Endodermal cell (in vitro differentiated cells): ENCODE results near the gene HTR2C. TPM values are rescaled to one million over a fixed set of nuclear protein-coding genes. Genes with fewer than 3 reads are reported as not detected.

Source experiments
- DNase-seq: peaks from one replicate; pipeline ENCODE4 v3.0.0-alpha.2; 2017
- H3K27ac ChIP-seq: 2 replicates; pipeline ENCODE4 v1.5.1; 2013; ENCODE audit warnings: mild to moderate bottlenecking, low read depth, low read length, moderate library complexity
- H3K27me3 ChIP-seq: 2 replicates; pipeline ENCODE4 v1.6.1; 2013; ENCODE audit warnings: mild to moderate bottlenecking, low read length, moderate library complexity; ENCODE audit not compliant: insufficient read depth, control insufficient read depth, poor library complexity, severe bottlenecking
- H3K36me3 ChIP-seq: 2 replicates; pipeline ENCODE4 v1.7.0; 2013; ENCODE audit warnings: mild to moderate bottlenecking, low read length, moderate library complexity; ENCODE audit not compliant: control insufficient read depth, insufficient read depth
- H3K4me1 ChIP-seq: one replicate; pipeline ENCODE4 v1.7.0; 2013; ENCODE audit warnings: low read length; ENCODE audit not compliant: control insufficient read depth, insufficient read depth
- H3K4me3 ChIP-seq: 2 replicates; pipeline ENCODE4 v1.5.1; 2013; ENCODE audit warnings: mild to moderate bottlenecking, low read length, moderate library complexity
- H3K9ac ChIP-seq: 2 replicates; pipeline ENCODE4 v1.6.1; 2013; ENCODE audit warnings: mild to moderate bottlenecking, low read length, moderate library complexity; ENCODE audit not compliant: poor library complexity, severe bottlenecking; ENCODE audit errors: extremely low read depth
- H3K9me3 ChIP-seq: 2 replicates; pipeline ENCODE4 v1.6.1; 2013; ENCODE audit warnings: mild to moderate bottlenecking, low read length, moderate library complexity; ENCODE audit not compliant: control insufficient read depth
- H3K27ac Mint-ChIP-seq: 2 replicates; pipeline ENCODE4 v1.8.0; 2020; ENCODE audit warnings: mixed read lengths
- H3K27me3 Mint-ChIP-seq: 2 replicates; pipeline ENCODE4 v1.8.0; 2021; ENCODE audit warnings: mild to moderate bottlenecking, mixed read lengths; ENCODE audit not compliant: insufficient read depth
- H3K36me3 Mint-ChIP-seq: 2 replicates; pipeline ENCODE4 v1.8.0; 2020; ENCODE audit warnings: low read depth, mixed read lengths
- H3K4me1 Mint-ChIP-seq: 2 replicates; pipeline ENCODE4 v1.8.0; 2020; ENCODE audit warnings: mixed read lengths
- H3K4me3 Mint-ChIP-seq: 2 replicates; pipeline ENCODE4 v1.8.0; 2020; ENCODE audit warnings: mild to moderate bottlenecking, moderate library complexity, mixed read lengths
- H3K9me3 Mint-ChIP-seq: 2 replicates; pipeline ENCODE4 v1.8.0; 2020; ENCODE audit warnings: mild to moderate bottlenecking, mixed read lengths
- WGBS, 2 experiments: methylation state at CpG; one replicate each; pipeline versions ENCODE4 v1.1.5 to v1.1.7; 2013; ENCODE audit warnings: missing lambda C conversion rate in 2 of 2, mixed read lengths in 1 of 2; ENCODE audit not compliant: insufficient coverage in 1 of 2, insufficient read length in 1 of 2; 5-methylcytosine and 5-hydroxymethylcytosine counted together
- total RNA-seq, 2 donors: library from RNA; stranded (reverse); fragmentation: NEBNext Ultra II Directional in 1 of 2; extraction: Animal tissue kit (Norgen Biotek cat#: 25700) in 1 of 2; gene quantifications; 2 replicates in 1 of 2; 3 replicates in 1 of 2; pipeline ENCODE4 v1.2.1, GENCODE V29; 2021
- TF ChIP-seq, protein P1 (sequence below): fragments of 200-600 bp; sonication (generic); conservative IDR thresholded peaks from 2 replicates; pipeline ENCODE4 v1.5.0; 2021; ENCODE audit warnings: antibody characterized with exemption, mild to moderate bottlenecking

HTR2C gene
- total RNA-seq, 2 donors from 2014 or later = 0.90 TPM; not detected in 1

DNA sequence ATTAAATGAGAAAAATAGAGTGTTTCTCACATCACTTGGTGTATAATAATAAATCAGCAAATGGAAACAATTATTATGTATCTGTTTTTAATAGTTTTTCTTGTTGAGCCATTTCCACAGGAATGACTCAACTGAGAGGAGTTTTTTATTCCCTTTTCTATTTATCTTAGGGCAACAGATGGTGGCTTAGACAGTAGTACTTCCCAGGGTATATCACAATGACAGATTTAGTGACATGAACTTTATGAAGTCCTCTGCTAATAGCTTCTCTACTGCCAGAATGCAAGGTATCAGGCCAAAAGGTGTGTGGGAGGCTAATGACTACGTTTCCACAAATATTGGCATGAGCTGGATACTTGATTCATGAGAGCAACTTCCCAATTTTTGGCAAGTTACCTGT lies 126.7 kb downstream of the HTR2C start:
- WGBS, 2 experiments = 80 to 85% methylated on average over 1 of the region's 1 CpG
- Histone ChIP-seq H3K9me3 (no peaks in the 10 kb centered on the region), H3K36me3 (no peaks in the 10 kb centered on the region), H3K4me1 (no peaks in the 10 kb centered on the region), H3K9ac (no peak overlapping the region), H3K27me3 (no peaks in the 10 kb centered on the region), H3K4me3 (no peak overlapping the region), H3K27ac (no peak overlapping the region)
- DNase-seq = no peak
- peaks cover 2% of the 10 kb centered on the region for H3K27me3 Mint-ChIP-seq
- H3K36me3 Mint-ChIP-seq = no peaks in the 10 kb centered on the region
- no peak overlapping the region for H3K4me3 Mint-ChIP-seq
- H3K4me1 Mint-ChIP-seq = peaks cover 3% of the 10 kb centered on the region
- no peaks in the 10 kb centered on the region for H3K9me3 Mint-ChIP-seq
- no peak overlapping the region for H3K27ac Mint-ChIP-seq
- TF ChIP-seq, protein P1, sequence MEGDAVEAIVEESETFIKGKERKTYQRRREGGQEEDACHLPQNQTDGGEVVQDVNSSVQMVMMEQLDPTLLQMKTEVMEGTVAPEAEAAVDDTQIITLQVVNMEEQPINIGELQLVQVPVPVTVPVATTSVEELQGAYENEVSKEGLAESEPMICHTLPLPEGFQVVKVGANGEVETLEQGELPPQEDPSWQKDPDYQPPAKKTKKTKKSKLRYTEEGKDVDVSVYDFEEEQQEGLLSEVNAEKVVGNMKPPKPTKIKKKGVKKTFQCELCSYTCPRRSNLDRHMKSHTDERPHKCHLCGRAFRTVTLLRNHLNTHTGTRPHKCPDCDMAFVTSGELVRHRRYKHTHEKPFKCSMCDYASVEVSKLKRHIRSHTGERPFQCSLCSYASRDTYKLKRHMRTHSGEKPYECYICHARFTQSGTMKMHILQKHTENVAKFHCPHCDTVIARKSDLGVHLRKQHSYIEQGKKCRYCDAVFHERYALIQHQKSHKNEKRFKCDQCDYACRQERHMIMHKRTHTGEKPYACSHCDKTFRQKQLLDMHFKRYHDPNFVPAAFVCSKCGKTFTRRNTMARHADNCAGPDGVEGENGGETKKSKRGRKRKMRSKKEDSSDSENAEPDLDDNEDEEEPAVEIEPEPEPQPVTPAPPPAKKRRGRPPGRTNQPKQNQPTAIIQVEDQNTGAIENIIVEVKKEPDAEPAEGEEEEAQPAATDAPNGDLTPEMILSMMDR = no peak

DNA sequence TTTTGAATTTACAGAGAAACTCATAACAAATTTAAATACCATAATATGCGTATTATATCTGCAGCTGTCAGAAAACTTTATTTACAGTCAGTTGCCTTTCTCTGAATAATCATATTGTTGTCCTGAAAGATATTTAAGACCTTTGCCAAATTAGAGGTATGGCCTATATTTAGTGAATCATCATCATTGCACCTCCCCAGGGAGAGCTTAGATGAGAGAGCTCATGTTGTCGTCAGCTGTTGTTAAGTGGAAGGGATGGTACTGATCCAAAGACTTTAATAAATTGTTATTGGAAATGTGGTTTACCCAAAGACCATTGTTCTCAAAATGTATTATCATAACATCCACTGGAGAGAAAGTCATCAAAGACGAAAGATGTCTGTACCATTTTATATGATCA lies 128.6 kb downstream of the HTR2C start:
- Histone ChIP-seq H3K27me3 (no peaks in the 10 kb centered on the region), H3K4me1 (no peaks in the 10 kb centered on the region), H3K36me3 (no peaks in the 10 kb centered on the region), H3K9ac (no peak overlapping the region), H3K9me3 (no peaks in the 10 kb centered on the region), H3K4me3 (no peak overlapping the region), H3K27ac (no peak overlapping the region)
- no peak overlapping the region for H3K27ac Mint-ChIP-seq
- H3K9me3 Mint-ChIP-seq = no peaks in the 10 kb centered on the region
- peaks cover 2% of the 10 kb centered on the region for H3K27me3 Mint-ChIP-seq
- no peaks in the 10 kb centered on the region for H3K36me3 Mint-ChIP-seq
- WGBS, 2 experiments = 86% methylated on average over 1 of the region's 3 CpGs; no CpG with 5 or more reads in 1 of the 2 experiments
- TF ChIP-seq, protein P1 = no peak
- H3K4me3 Mint-ChIP-seq = no peak overlapping the region
- peaks cover 10% of the 10 kb centered on the region for H3K4me1 Mint-ChIP-seq
- DNase-seq = no peak

DNA sequence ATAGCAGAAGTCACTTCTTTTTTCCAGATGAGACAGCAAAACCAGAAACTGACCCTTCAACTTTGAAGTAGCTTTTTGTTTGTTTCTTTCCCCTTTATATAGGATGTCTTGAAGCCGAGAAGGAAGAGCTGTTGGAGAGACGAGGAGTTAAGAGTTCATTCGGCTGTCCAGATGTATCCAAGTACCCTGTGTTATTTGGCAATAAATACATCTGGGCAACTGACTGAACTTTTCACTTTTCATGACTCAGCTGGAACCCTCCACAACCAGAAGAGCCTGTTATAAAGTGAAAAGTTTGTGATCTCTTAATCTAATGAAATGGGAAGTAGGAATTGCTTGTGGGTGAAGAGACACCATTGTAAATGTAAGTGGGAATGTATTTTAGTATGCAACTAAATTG lies 131.2 kb downstream of the HTR2C start:
- peaks cover 2% of the 10 kb centered on the region for H3K27me3 Mint-ChIP-seq
- no peaks in the 10 kb centered on the region for H3K36me3 ChIP-seq
- no peak overlapping the region for H3K27ac Mint-ChIP-seq
- H3K4me1 Mint-ChIP-seq = peaks cover 7% of the 10 kb centered on the region
- H3K27ac ChIP-seq = no peak overlapping the region
- 100% methylated on average over 1 of the region's 3 CpGs; no CpG with 5 or more reads in 1 of the 2 experiments for WGBS, 2 experiments
- no peaks in the 10 kb centered on the region for H3K36me3 Mint-ChIP-seq
- peaks cover 1% of the 10 kb centered on the region for H3K9me3 Mint-ChIP-seq
- H3K9me3 ChIP-seq = no peaks in the 10 kb centered on the region
- TF ChIP-seq, protein P1 = no peak
- H3K27me3 ChIP-seq = no peaks in the 10 kb centered on the region
- no peaks in the 10 kb centered on the region for H3K4me1 ChIP-seq
- peak; percentile 26 for DNase-seq
- H3K4me3 Mint-ChIP-seq = no peak overlapping the region
- H3K4me3 ChIP-seq = no peak overlapping the region
- no peak overlapping the region for H3K9ac ChIP-seq
